Right hindlimb (tissue), 1 donor: ENCODE data around the gene GUCY2C.
"Not testable (repeated sequence)": the region's sequence is repeated elsewhere in the genome, so short reads cannot be mapped to it uniquely, and the experiment has no call there.

Experiments used
- DNase-seq: peaks from one replicate; pipeline ENCODE4 v3.0.0-alpha.2; 2018

The GUCY2C gene

GRCh38 chr12:14696265-14696741, at the start of gene GUCY2C:
Gene GUCY2C (minus strand): TSS chr12:14696599. CDS start chr12:14696448, 151 bp downstream.
- DNase-seq = no peak

GRCh38 chr12:14743061-14743460, 46.7 kb upstream of the GUCY2C start:
- DNase-seq = no peak

DNA sequence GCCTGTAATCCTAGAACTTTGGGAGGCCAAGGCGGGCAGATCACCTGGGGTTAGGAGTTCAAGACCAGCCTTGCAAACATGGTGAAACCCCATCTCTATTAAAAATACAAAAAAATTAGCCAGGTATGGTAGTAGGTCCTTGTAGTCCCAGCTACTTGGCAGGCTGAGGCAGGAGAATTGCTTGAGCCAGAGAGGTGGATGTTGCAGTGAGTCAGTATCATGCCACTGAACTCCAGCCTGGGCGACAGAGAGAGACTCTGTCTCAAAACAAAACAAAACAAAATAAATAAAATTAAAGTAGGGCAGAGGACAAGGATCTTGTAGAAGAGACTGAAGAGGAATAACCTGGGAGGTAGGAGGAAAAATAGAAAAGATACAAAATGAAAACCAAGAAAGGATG, 45.5 kb upstream of the GUCY2C start:
- DNase-seq = no peak

- DNase-seq = no peak
Observed at GRCh38 chr12:14741153-14741552, 44.8 kb upstream of the GUCY2C start.

DNA sequence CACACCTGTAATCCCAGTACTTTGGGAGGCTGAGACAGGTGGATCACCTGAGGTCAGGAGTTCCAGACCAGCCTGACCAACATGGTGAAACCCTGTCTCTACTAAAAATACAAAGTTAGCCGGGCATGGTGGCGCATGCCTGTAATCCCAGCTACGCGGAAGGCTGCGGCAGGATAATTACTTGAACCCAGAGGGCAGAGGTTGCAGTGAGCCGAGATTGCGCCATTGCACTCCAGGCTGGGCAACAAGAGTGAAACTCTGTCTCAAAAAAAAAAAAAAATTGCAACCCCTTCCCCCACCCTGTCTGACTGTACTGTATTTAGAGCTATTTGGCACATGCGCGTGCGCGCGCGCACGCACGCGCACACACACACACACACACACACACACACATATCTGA, 40.0 kb upstream of the GUCY2C start:
- not testable (repeated sequence) for DNase-seq

DNA sequence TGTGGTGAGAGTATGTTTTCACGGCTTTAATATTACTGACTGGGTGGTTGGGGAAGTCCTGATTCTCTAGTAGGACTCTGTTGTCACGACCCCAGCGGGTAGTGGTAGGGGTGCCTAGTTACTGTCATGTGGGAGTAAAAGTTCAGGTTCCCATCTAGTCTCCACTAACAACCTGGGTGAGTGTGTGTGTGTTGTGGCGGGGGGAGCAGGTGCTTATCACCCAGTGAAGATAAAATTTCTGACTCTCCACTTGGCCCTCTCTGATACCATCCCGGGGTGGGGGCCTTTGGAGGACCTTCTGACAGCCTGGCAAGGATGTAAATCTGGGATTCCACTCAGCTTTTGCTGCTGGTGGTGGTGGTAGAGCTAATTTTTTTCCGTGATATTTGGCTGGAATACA, 35.4 kb upstream of the GUCY2C start:
- DNase-seq = no peak

DNA sequence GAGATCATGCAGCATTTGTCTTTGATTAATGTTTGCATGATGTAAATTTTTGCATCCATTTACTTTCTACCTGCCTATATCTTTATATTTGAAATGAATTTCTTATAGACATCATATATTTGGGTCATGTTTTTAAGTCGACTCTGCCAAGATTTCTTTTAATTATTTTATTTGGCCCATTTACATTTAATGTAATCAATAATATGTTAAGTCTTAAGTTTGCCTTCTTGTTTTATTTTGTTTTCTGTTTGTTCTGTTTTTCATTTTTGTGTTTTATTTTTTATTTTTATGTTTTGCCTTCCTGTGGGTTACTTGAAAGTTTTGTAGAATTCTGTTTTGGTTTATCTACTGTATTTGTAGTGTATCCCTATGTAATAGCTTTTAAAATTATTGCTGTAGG, 33.2 kb upstream of the GUCY2C start:
- DNase-seq = no peak

DNA sequence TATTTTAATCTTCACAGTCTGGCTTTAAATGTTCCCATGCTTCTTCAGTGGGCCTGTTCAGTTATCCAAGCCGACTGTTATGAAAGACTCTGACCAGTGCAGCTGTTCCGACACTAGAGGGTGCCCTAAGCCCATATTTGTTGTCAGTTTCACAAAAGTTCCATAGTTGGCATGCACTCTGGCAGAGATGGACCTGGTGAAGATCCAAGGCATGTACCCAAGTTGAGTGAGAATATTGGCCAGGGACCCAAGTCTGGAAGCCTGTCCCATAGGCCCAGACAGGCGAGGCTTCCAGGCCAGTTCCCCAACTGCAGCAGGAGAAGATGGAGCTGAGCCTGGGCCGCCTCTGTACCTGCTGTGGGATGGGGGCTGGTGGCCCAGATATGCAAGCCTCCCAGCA, 27.4 kb upstream of the GUCY2C start:
- DNase-seq = no peak

GRCh38 chr12:14716848-14717444, 20.5 kb upstream of the GUCY2C start:
- DNase-seq = no peak

- no peak for DNase-seq
Observed at GRCh38 chr12:14714437-14714836, 18.0 kb upstream of the GUCY2C start.

DNA sequence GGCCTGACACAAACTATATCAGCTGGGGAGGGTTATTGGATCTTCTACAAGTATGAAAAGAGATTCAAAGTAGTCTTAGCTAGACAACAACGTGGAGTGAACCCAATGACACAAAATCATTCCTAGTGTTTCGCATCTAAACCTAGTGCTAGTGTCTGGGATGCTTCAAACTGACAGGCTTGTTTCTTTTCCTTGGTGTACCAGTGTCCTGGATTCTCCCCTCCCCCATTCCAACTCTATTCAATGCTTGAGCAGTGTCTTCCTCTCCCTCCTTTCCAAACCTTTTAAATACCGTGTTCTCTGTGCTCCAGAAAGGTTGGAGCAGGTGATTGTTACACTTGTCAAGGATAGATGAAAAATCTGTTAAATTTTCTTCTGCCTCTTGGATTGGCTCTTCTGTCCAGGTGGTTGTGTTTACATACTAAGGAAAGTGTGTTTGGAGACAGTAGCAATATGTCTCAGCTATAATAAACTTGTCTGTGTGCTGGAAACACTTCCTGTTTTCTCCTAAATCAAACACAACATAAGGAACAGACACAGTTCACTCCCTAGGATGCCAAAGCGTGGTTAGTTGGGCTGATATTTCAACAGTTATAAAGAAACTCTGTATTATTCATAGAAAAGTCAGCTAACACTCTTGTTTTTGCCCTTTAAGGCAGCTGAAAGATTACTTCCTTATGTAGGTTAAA, 14.4 kb upstream of the GUCY2C start:
- DNase-seq = no peak

DNA sequence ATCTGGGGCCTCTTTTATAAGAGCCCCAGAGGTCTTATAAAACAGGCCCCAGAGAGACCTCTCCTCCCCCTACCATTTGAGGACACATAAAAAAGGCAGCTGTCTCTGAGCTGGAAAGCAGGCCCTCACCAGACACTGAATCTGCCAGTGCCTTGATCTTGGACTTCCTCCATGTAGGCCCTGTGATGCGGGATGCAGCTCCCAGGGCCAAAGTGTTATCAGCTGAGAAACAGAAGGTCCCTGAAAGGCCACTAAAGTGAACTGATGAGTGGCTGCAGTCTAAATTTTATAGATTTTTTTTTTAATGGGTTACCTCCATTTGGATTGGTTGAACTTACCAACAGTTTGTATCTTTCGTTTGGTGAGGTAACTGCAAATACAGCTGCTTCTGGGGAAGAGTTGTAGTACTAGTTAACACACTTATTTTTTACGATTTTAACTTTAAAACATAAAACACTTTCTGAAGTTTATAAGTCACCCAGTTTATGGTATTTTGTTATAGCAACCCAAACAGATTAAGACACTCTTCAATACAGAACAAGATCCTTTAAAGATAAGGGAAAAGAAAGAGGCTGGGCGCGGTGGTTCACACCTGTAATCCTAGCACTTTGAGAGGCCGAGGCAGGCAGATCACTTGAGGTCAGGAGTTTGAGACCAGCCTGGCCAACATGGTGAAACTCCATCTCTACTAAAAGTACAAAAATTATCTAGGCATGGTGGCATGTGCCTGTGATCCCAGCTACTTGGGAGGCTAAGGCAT, 5.6 kb upstream of the GUCY2C start:
- DNase-seq = no peak

DNA sequence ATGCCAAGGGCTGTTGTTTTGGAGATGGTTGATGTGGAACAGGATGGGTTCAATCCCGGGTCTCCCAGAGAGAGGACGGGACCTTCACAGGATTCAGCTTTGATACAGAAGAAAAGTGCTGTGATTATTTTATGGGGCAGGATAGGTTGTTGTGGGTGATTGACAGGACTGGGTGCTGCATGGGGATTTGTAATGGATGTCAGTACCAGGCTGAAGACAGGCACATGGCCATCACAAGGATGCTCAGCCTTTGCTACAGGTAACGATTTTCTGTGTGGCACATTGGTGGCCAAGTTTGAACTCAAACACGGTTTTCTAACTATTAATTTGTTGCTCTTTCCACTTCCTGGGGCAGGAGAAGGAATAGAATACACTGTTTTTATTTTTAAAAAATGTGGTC, 4.5 kb upstream of the GUCY2C start:
- no peak for DNase-seq

DNA sequence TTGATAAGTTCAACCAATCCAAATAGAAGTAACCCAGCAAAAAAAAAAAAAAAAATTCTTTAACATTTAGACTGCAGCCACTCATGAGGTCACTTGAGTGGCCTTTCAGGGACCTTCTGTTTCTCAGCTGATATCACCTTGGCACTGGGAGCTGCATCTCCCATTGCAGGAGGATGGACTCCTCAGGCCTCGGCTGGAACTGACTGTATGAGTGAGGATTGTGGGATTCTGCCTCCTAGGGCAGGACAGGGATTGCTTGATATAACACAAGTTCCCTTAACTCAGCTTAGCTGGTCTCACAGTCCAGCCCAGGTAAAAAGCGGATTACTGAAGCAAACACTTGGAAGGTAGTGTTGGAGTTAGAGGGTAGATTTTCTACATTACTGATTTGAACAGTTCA, 3.5 kb upstream of the GUCY2C start:
- no peak for DNase-seq

GRCh38 chr12:14698555-14698954, 2.2 kb upstream of the GUCY2C start:
- DNase-seq = no peak

DNA sequence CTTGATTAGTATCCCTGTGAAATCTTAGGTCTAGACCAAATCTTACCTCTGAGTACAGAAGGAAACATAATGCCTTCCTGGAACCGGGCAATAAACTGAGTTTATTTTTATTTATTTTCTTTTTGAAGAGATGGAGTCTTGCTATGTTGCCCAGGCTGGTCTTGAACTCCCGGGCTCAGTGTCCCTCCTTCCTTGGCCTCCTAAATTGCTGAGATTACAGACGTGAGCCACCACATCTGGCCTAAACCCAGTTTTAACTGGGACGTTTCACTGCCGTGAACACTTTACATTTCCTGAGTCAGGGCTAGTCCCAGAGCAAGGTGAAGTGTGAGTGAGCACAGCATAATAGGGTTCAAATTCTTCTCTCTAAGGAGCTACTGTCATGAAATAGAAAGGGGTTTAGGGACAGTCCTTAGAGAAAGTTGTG, 671 bp downstream of the GUCY2C start:
- DNase-seq = no peak

DNA sequence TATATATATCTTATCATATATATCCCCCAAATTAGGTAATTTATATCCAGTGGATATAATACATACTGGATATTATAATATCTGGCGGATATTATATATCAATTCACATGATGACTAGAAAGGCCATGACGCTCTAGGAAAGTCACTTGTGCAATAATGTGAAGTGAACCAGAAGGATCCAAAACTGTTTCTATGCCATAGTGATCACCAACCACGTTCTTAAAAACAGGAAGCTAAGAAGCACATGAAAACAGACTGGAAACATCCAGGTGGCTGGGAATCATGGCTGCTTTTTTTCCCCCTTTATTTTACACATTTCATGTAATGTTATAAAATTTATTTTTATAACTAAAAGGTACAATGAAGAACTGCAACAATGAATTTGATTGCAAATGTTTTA, 1.4 kb downstream of the GUCY2C start:
- no peak for DNase-seq

GRCh38 chr12:14694145-14694714, 2.2 kb downstream of the GUCY2C start:
- no peak for DNase-seq

GRCh38 chr12:14693116-14693515, 3.3 kb downstream of the GUCY2C start:
- no peak for DNase-seq

DNA sequence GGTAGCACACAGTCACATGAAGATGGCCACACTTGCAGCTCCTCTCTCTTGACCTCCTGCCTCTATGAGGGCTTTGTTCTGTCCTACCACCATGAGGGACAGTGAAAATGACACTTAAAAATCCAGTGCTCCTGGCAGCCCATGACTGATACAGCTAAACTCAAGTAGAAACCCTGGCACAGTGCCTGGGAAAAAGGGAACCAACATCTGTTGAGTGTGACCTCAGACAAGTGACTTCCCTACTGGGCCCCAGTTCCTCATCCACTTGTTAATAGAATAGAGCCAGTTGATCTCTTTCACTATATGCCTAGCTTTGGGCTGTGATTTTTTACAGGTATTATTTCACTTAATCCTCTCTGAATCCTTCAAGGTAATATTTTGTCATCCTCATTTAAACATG, 4.8 kb downstream of the GUCY2C start:
- peak; percentile 36 for DNase-seq

- DNase-seq = no peak
Observed at GRCh38 chr12:14689996-14690395, 6.4 kb downstream of the GUCY2C start.

DNA sequence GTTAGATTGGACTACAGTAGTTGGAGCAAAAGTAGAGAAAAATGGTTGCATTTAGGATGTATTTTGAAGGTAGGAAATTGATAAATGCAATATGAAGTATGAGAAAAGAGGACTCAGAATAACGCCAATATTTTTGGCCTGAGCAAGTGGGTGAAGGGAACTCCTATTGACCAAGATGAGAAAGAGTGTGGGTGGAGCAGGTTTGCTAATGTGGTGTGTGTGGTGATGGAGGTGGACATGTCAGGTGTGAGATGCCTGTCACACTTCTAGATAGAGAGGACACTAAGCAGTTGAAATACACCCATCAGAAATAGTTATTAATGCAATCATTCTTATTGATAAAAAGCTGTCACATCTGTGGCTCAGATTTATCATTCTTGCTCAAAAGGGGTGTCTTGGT, 7.3 kb downstream of the GUCY2C start:
- no peak for DNase-seq

GRCh38 chr12:14682231-14682630, 14.2 kb downstream of the GUCY2C start:
- DNase-seq = not testable (repeated sequence)

DNA sequence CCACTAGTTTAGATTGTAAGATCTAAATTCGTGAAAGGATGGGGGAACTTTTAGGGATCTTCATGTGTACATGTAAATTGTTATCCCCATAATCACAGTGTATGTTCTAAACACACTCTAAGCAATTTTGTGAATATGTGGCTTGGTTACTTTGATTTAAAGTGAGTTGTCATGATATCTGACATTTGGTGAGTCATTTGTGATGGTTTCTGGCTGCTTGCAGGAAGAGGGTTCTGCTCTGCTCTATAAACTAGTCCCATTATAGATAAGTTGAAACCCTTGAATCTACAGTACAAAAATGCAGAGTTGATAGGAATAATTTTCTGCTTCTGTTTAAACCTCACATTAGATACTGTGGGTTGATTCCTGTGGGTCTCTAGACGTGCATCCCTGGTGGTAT, 14.8 kb downstream of the GUCY2C start:
- no peak for DNase-seq
